Measurements from ENCODE around the gene PHLDA3. TPM values are rescaled to one million over a fixed set of nuclear protein-coding genes. Genes with fewer than 3 reads are reported as not detected.

PHLDA3 gene
- total RNA-seq, 4 donors from 2014 or later: 14.4 to 80.2 (median 43.7) TPM

- Histone ChIP-seq H3K27ac (no peak overlapping the region), H3K4me1 (no peaks in the 10 kb centered on the region), H3K27me3 (no peaks in the 10 kb centered on the region), H3K36me3 (no peaks in the 10 kb centered on the region), H3K4me3 (no peak overlapping the region), H3K9me3 (no peaks in the 10 kb centered on the region)
- intact Hi-C loops (cut with DNase I; ENCODE audit: low total_unique reads): no loop called here
- no peak for DNase-seq
- TF ChIP-seq, protein P1, sequence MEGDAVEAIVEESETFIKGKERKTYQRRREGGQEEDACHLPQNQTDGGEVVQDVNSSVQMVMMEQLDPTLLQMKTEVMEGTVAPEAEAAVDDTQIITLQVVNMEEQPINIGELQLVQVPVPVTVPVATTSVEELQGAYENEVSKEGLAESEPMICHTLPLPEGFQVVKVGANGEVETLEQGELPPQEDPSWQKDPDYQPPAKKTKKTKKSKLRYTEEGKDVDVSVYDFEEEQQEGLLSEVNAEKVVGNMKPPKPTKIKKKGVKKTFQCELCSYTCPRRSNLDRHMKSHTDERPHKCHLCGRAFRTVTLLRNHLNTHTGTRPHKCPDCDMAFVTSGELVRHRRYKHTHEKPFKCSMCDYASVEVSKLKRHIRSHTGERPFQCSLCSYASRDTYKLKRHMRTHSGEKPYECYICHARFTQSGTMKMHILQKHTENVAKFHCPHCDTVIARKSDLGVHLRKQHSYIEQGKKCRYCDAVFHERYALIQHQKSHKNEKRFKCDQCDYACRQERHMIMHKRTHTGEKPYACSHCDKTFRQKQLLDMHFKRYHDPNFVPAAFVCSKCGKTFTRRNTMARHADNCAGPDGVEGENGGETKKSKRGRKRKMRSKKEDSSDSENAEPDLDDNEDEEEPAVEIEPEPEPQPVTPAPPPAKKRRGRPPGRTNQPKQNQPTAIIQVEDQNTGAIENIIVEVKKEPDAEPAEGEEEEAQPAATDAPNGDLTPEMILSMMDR (IDR thresholded peaks at IDR 0.05): no peak
- TF ChIP-seq POLR2A (IDR thresholded peaks at IDR 0.05): no peak
Observed at GRCh38 chr1:201429736-201430501, 39.1 kb downstream of the PHLDA3 start.

GRCh38 chr1:201427963-201428362 is 41.0 kb downstream of the PHLDA3 start:
- H3K4me3 ChIP-seq: no peak overlapping the region
- no peaks in the 10 kb centered on the region for H3K36me3 ChIP-seq
- no peaks in the 10 kb centered on the region for H3K4me1 ChIP-seq
- H3K27me3 ChIP-seq: no peaks in the 10 kb centered on the region
- H3K27ac ChIP-seq: no peak overlapping the region
- H3K9me3 ChIP-seq: no peaks in the 10 kb centered on the region
- intact Hi-C loops (cut with DNase I; ENCODE audit: low total_unique reads): no loop called here
- TF ChIP-seq POLR2A (IDR thresholded peaks at IDR 0.05): no peak
- TF ChIP-seq, protein P1 (IDR thresholded peaks at IDR 0.05): no peak
- DNase-seq: no peak

GRCh38 chr1:201426479-201427310 is 42.3 kb downstream of the PHLDA3 start:
- DNase-seq: no peak
- no peaks in the 10 kb centered on the region for H3K36me3 ChIP-seq
- intact Hi-C loops (cut with DNase I; ENCODE audit: low total_unique reads): no loop called here
- no peaks in the 10 kb centered on the region for H3K9me3 ChIP-seq
- TF ChIP-seq POLR2A (IDR thresholded peaks at IDR 0.05): no peak
- TF ChIP-seq, protein P1 (IDR thresholded peaks at IDR 0.05): no peak
- H3K27me3 ChIP-seq: no peaks in the 10 kb centered on the region
- no peaks in the 10 kb centered on the region for H3K4me1 ChIP-seq
- H3K4me3 ChIP-seq: no peak overlapping the region
- no peak overlapping the region for H3K27ac ChIP-seq

DNA sequence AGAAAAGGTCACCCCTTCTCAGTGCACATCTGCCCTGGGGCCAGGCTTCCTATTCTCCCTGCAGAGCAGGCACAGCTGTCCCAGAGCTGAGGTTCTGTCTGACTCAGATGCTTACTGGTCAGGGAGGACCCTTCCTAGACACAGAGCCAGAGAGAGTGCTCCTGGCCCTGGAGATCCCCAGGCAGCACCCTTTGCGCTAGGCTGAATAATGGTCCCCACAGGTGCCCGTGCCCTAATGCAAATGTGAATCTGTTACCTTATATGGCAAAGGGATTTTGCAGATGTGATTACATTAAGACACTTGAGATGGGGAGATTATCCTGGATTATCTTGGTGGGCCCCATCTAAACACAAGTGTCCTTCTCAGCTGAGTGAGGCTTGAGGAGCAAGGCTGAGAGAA is 44.8 kb downstream of the PHLDA3 start:
- Histone ChIP-seq H3K4me3 (no peak overlapping the region), H3K27ac (no peak overlapping the region), H3K36me3 (no peaks in the 10 kb centered on the region), H3K9me3 (no peaks in the 10 kb centered on the region), H3K27me3 (no peaks in the 10 kb centered on the region), H3K4me1 (no peaks in the 10 kb centered on the region)
- intact Hi-C loops (cut with DNase I; ENCODE audit: low total_unique reads): no loop called here
- no peak for DNase-seq
- TF ChIP-seq POLR2A (IDR thresholded peaks at IDR 0.05): no peak
- TF ChIP-seq, protein P1 (IDR thresholded peaks at IDR 0.05): no peak

GRCh38 chr1:201423655-201424054 is 45.3 kb downstream of the PHLDA3 start:
- Histone ChIP-seq H3K27ac (no peak overlapping the region), H3K4me3 (no peak overlapping the region), H3K4me1 (no peaks in the 10 kb centered on the region), H3K36me3 (no peaks in the 10 kb centered on the region), H3K9me3 (no peaks in the 10 kb centered on the region), H3K27me3 (no peaks in the 10 kb centered on the region)
- no peak for TF ChIP-seq POLR2A (IDR thresholded peaks at IDR 0.05)
- TF ChIP-seq, protein P1 (IDR thresholded peaks at IDR 0.05): no peak
- intact Hi-C loops (cut with DNase I; ENCODE audit: low total_unique reads): no loop called here
- DNase-seq: no peak
